NCI-H524 (cell line): Measurements from ENCODE around the gene OR11L1.

Experiments
- DNase-seq, 2 experiments: peaks; one replicate each; lab custom pipeline; 2025; lab: John Stamatoyannopoulos, UW

OR11L1 gene

GRCh38 chr1:247841796-247842195, at the start of gene OR11L1:
Gene OR11L1, minus strand, starts transcription at chr1:247841896. Its CDS starts 0 bp downstream, at chr1:247841896.
- no peak for DNase-seq

- no peak for DNase-seq
Observed at GRCh38 chr1:247884797-247885413, 43.2 kb upstream of the OR11L1 start.

GRCh38 chr1:247883346-247883745, 41.6 kb upstream of the OR11L1 start:
- DNase-seq: no peak

- no peak for DNase-seq
Observed at GRCh38 chr1:247865416-247865815, 23.7 kb upstream of the OR11L1 start.

GRCh38 chr1:247864644-247865043, 22.9 kb upstream of the OR11L1 start:
- DNase-seq: no peak

- DNase-seq: no peak
Observed at GRCh38 chr1:247862756-247863155, 21.1 kb upstream of the OR11L1 start.

- no peak for DNase-seq
Observed at GRCh38 chr1:247857985-247858619, 16.4 kb upstream of the OR11L1 start.

GRCh38 chr1:247857069-247857984, 15.6 kb upstream of the OR11L1 start, which contains the start of gene TRIM58:
Gene TRIM58, plus strand, starts transcription at chr1:247857187. Its CDS starts 60 bp downstream, at chr1:247857247.
- DNase-seq: no peak

- DNase-seq: no peak
Observed at GRCh38 chr1:247855911-247856310, 14.2 kb upstream of the OR11L1 start.

GRCh38 chr1:247854899-247855545, 13.3 kb upstream of the OR11L1 start:
- DNase-seq: no peak

GRCh38 chr1:247849616-247850015, 7.9 kb upstream of the OR11L1 start:
- no peak for DNase-seq

GRCh38 chr1:247848346-247848745, 6.7 kb upstream of the OR11L1 start:
- DNase-seq: no peak

GRCh38 chr1:247845693-247846017, 4.0 kb upstream of the OR11L1 start:
- DNase-seq: no peak

GRCh38 chr1:247845011-247845692, 3.5 kb upstream of the OR11L1 start:
- no peak for DNase-seq

GRCh38 chr1:247843411-247843810, 1.7 kb upstream of the OR11L1 start:
- DNase-seq: no peak

- no peak for DNase-seq
Observed at GRCh38 chr1:247840818-247841217, 878 bp downstream of the OR11L1 start.

GRCh38 chr1:247833601-247834000, 8.1 kb downstream of the OR11L1 start:
- no peak for DNase-seq

GRCh38 chr1:247829656-247830055, 12.0 kb downstream of the OR11L1 start:
- no peak for DNase-seq

- no peak for DNase-seq
Observed at GRCh38 chr1:247825362-247825761, 16.3 kb downstream of the OR11L1 start.

- DNase-seq: no peak
Observed at GRCh38 chr1:247824023-247824422, 17.7 kb downstream of the OR11L1 start, which contains the start of gene OR14A16. Gene OR14A16, minus strand, starts transcription at chr1:247824119. Its CDS starts 8,390 bp downstream, at chr1:247815729.

GRCh38 chr1:247822060-247822459, 19.6 kb downstream of the OR11L1 start:
- no peak for DNase-seq

- no peak for DNase-seq
Observed at GRCh38 chr1:247812637-247813036, 29.1 kb downstream of the OR11L1 start.
